CD8-positive, alpha-beta memory T cell (primary cell): ENCODE data around the gene DLX3. TPM values are rescaled to one million over a fixed set of nuclear protein-coding genes. Genes with fewer than 3 reads are reported as not detected.

Source experiments
- CTCF ChIA-PET: fragments of 350-600 bp; sonication (Branson Sonifier 250); formaldehyde crosslinking; loops from one replicate; lab custom pipeline; 2021; ENCODE audit warnings: antibody characterized with exemption; lab: Charles Lee
- POLR2A ChIA-PET: fragments of 350-600 bp; sonication (Branson Sonifier 250); formaldehyde crosslinking; loops from one replicate; lab custom pipeline; 2021; ENCODE audit warnings: antibody characterized with exemption; lab: Charles Lee
- DNase-seq, 5 donors: peaks; one replicate each; pipeline versions ENCODE4 v3.0.0 to v3.0.0-alpha.2; 2020 to 2022; ENCODE audit warnings: mixed read lengths in 1 of 5
- H3K27ac ChIP-seq: one replicate; pipeline ENCODE4 v1.7.0; 2013; ENCODE audit warnings: low read depth, mild to moderate bottlenecking, low read length, moderate library complexity
- H3K27me3 ChIP-seq: 2 replicates; pipeline ENCODE4 v1.7.0; 2013; ENCODE audit warnings: low read length, mild to moderate bottlenecking; ENCODE audit not compliant: insufficient read depth, poor library complexity, severe bottlenecking
- H3K36me3 ChIP-seq: 2 replicates; pipeline ENCODE4 v1.7.0; 2013; ENCODE audit warnings: mild to moderate bottlenecking, low read length, moderate library complexity; ENCODE audit not compliant: insufficient read depth
- H3K4me1 ChIP-seq: 2 replicates; pipeline ENCODE4 v1.7.0; 2013; ENCODE audit warnings: mild to moderate bottlenecking, low read length, moderate library complexity; ENCODE audit not compliant: insufficient read depth
- H3K4me3 ChIP-seq: 2 replicates; pipeline ENCODE4 v1.7.0; 2013; ENCODE audit warnings: mild to moderate bottlenecking, low read length
- H3K9me3 ChIP-seq: 2 replicates; pipeline ENCODE4 v1.7.0; 2013; ENCODE audit warnings: mild to moderate bottlenecking, low read length
- H3K27ac Mint-ChIP-seq, 8 donors: one replicate each; pipeline ENCODE4 v1.8.0; 2020 to 2021; ENCODE audit warnings: mixed read lengths in 8 of 8, mild to moderate bottlenecking in 6 of 8, inconsistent platforms in 3 of 8, moderate library complexity in 3 of 8
- H3K27me3 Mint-ChIP-seq, 2 donors: one replicate each; pipeline ENCODE4 v1.8.0; 2020 to 2021; ENCODE audit warnings: mixed read lengths in 2 of 2, mild to moderate bottlenecking in 1 of 2, moderate library complexity in 1 of 2
- H3K36me3 Mint-ChIP-seq, 3 donors: one replicate each; pipeline ENCODE4 v1.8.0; 2020 to 2021; ENCODE audit warnings: mixed read lengths in 3 of 3, inconsistent platforms in 1 of 3, mild to moderate bottlenecking in 1 of 3
- H3K4me1 Mint-ChIP-seq, 3 donors: one replicate each; pipeline ENCODE4 v1.8.0; 2020 to 2021; ENCODE audit warnings: mixed read lengths in 3 of 3, inconsistent platforms in 1 of 3, mild to moderate bottlenecking in 1 of 3
- H3K4me3 Mint-ChIP-seq, 7 donors: one replicate each; pipeline ENCODE4 v1.8.0; 2020 to 2021; ENCODE audit warnings: mixed read lengths in 7 of 7, mild to moderate bottlenecking in 6 of 7, moderate library complexity in 4 of 7, inconsistent platforms in 2 of 7
- H3K9me3 Mint-ChIP-seq, 5 donors: one replicate each; pipeline ENCODE4 v1.8.0; 2020 to 2022; ENCODE audit warnings: mixed read lengths in 5 of 5, mild to moderate bottlenecking in 3 of 5, moderate library complexity in 2 of 5, inconsistent platforms in 1 of 5
- polyA plus RNA-seq: library from polyadenylated mRNA; unstranded; fragments of 300-500 nt; fragmentation: Illumina TruSeq; gene quantifications from one replicate; pipeline ENCODE4 v1.2.3, GENCODE V29; 2021
- total RNA-seq, 2 experiments: library from RNA; stranded (reverse); gene quantifications; one replicate each; pipeline ENCODE4 v1.2.3, GENCODE V29; 2021

Gene DLX3
- total and polyA plus RNA-seq, 3 experiments from 2014 or later, result 0.15 TPM; not detected in 2

GRCh38 chr17:50027881-50028735, 33.1 kb upstream of the DLX3 start:
- no peaks in the 10 kb centered on the region for H3K9me3 Mint-ChIP-seq
- H3K9me3 ChIP-seq, result peaks cover 11% of the 10 kb centered on the region
- H3K4me1 Mint-ChIP-seq, result peaks cover 8 to 14% (median 10%) of the 10 kb centered on the region in 3 donors
- peak overlapping the region in 2 of 8 donors; percentile 50 to 80 for H3K27ac Mint-ChIP-seq
- H3K4me3 Mint-ChIP-seq, result no peak overlapping the region
- ChIA-PET CTCF (interaction anchor here (1.2 to 9.0 kb wide), 7 partner anchors 13 to 75 kb away, joined by 3 to 88 read pairs (median 6); partner anchors contain the start of gene PDK2), POLR2A (no interaction called here)
- H3K27me3 Mint-ChIP-seq, result peaks cover 11 to 36% of the 10 kb centered on the region in 2 donors
- no peak for DNase-seq
- no peaks in the 10 kb centered on the region for H3K36me3 Mint-ChIP-seq
- peaks cover 10% of the 10 kb centered on the region for H3K27me3 ChIP-seq
- no peak overlapping the region for H3K4me3 ChIP-seq
- peaks cover 8% of the 10 kb centered on the region for H3K4me1 ChIP-seq
- no peak overlapping the region for H3K27ac ChIP-seq
- no peaks in the 10 kb centered on the region for H3K36me3 ChIP-seq

GRCh38 chr17:50027172-50027880, 32.3 kb upstream of the DLX3 start:
- H3K4me3 ChIP-seq, result no peak overlapping the region
- H3K9me3 ChIP-seq, result peaks cover 11% of the 10 kb centered on the region
- no peak overlapping the region for H3K27ac ChIP-seq
- H3K27me3 ChIP-seq, result peaks cover 10% of the 10 kb centered on the region
- POLR2A ChIA-PET, result no interaction called here
- H3K9me3 Mint-ChIP-seq, result no peaks in the 10 kb centered on the region
- H3K36me3 Mint-ChIP-seq, result no peaks in the 10 kb centered on the region
- H3K27ac Mint-ChIP-seq, result peak overlapping the region in 1 of 8 donors; percentile 50
- H3K4me3 Mint-ChIP-seq, result peak overlapping the region in 1 of 7 donors; percentile 44
- H3K4me1 Mint-ChIP-seq, result peaks cover 8 to 14% (median 10%) of the 10 kb centered on the region in 3 donors
- H3K4me1 ChIP-seq, result peaks cover 8% of the 10 kb centered on the region
- peaks cover 13 to 36% of the 10 kb centered on the region in 2 donors for H3K27me3 Mint-ChIP-seq
- CTCF ChIA-PET, result interaction anchor here (0.7 to 9.0 kb wide), 10 partner anchors 13 to 81 kb away, joined by 3 to 88 read pairs (median 4); partner anchors contain the start of gene PDK2
- H3K36me3 ChIP-seq, result no peaks in the 10 kb centered on the region
- DNase-seq, result peak in 1 of 5 donors; percentile 5

GRCh38 chr17:50026837-50027171, 31.8 kb upstream of the DLX3 start:
- peak; percentile 61 to 81 (median 68) for DNase-seq
- POLR2A ChIA-PET, result no interaction called here
- Mint-ChIP-seq H3K9me3 (no peaks in the 10 kb centered on the region), H3K36me3 (no peaks in the 10 kb centered on the region), H3K4me1 (peaks cover 8 to 14% (median 10%) of the 10 kb centered on the region in 3 donors), H3K27ac (no peak overlapping the region), H3K27me3 (peaks cover 14 to 40% of the 10 kb centered on the region in 2 donors), H3K4me3 (peak overlapping the region in 3 of 7 donors; percentile 23 to 51 (median 44))
- CTCF ChIA-PET, result interaction anchor here (0.7 to 9.0 kb wide), 9 partner anchors 13 to 82 kb away, joined by 3 to 88 read pairs (median 4); partner anchors contain the start of gene PDK2
- Histone ChIP-seq H3K27me3 (peaks cover 10% of the 10 kb centered on the region), H3K4me1 (peaks cover 8% of the 10 kb centered on the region), H3K9me3 (peaks cover 11% of the 10 kb centered on the region), H3K27ac (no peak overlapping the region), H3K36me3 (no peaks in the 10 kb centered on the region), H3K4me3 (no peak overlapping the region)

GRCh38 chr17:50026046-50026675, 31.1 kb upstream of the DLX3 start:
- ChIA-PET CTCF (interaction anchor here (1.2 to 9.0 kb wide), 6 partner anchors 30 to 272 kb away, joined by 3 to 88 read pairs (median 6); partner anchors contain the start of gene PDK2), POLR2A (no interaction called here)
- Histone ChIP-seq H3K36me3 (no peaks in the 10 kb centered on the region), H3K4me3 (no peak overlapping the region), H3K27ac (no peak overlapping the region), H3K9me3 (peaks cover 11% of the 10 kb centered on the region), H3K27me3 (peaks cover 10% of the 10 kb centered on the region), H3K4me1 (peaks cover 8% of the 10 kb centered on the region)
- peaks cover 19 to 41% of the 10 kb centered on the region in 2 donors for H3K27me3 Mint-ChIP-seq
- no peak overlapping the region for H3K27ac Mint-ChIP-seq
- peaks cover 8 to 14% (median 10%) of the 10 kb centered on the region in 3 donors for H3K4me1 Mint-ChIP-seq
- H3K4me3 Mint-ChIP-seq, result no peak overlapping the region
- no peak for DNase-seq
- no peaks in the 10 kb centered on the region for H3K36me3 Mint-ChIP-seq
- no peaks in the 10 kb centered on the region for H3K9me3 Mint-ChIP-seq

GRCh38 chr17:50024808-50025207, 29.8 kb upstream of the DLX3 start:
- H3K9me3 Mint-ChIP-seq, result no peaks in the 10 kb centered on the region

GRCh38 chr17:50023520-50023919, 28.5 kb upstream of the DLX3 start:
- Mint-ChIP-seq H3K4me1 (peaks cover 8 to 14% (median 8%) of the 10 kb centered on the region in 3 donors), H3K36me3 (no peaks in the 10 kb centered on the region), H3K9me3 (no peaks in the 10 kb centered on the region), H3K27ac (no peak overlapping the region), H3K4me3 (no peak overlapping the region), H3K27me3 (peaks cover 17 to 37% of the 10 kb centered on the region in 2 donors)
- no peak overlapping the region for H3K4me3 ChIP-seq
- H3K9me3 ChIP-seq, result peaks cover 11% of the 10 kb centered on the region
- peaks cover 8% of the 10 kb centered on the region for H3K4me1 ChIP-seq
- H3K27me3 ChIP-seq, result peaks cover 10% of the 10 kb centered on the region
- no peak for DNase-seq
- no peaks in the 10 kb centered on the region for H3K36me3 ChIP-seq
- no peak overlapping the region for H3K27ac ChIP-seq
- CTCF ChIA-PET, result no interaction called here
- POLR2A ChIA-PET, result no interaction called here

More at GRCh38 chr17:50024808-50025207, 29.8 kb upstream of the DLX3 start:
- Mint-ChIP-seq H3K4me1 (peaks cover 8 to 14% (median 10%) of the 10 kb centered on the region in 3 donors), H3K4me3 (no peak overlapping the region), H3K36me3 (no peaks in the 10 kb centered on the region), H3K27me3 (peaks cover 19 to 39% of the 10 kb centered on the region in 2 donors), H3K27ac (no peak overlapping the region)
- Histone ChIP-seq H3K9me3 (peaks cover 11% of the 10 kb centered on the region), H3K27me3 (peaks cover 10% of the 10 kb centered on the region), H3K4me3 (no peak overlapping the region), H3K27ac (no peak overlapping the region), H3K36me3 (no peaks in the 10 kb centered on the region), H3K4me1 (peaks cover 8% of the 10 kb centered on the region)
- DNase-seq, result no peak
- POLR2A ChIA-PET, result no interaction called here
- CTCF ChIA-PET, result interaction anchor here (1.2 to 9.0 kb wide), 3 partner anchors 63 to 75 kb away, joined by 3 to 88 read pairs (median 75); partner anchors contain the start of gene PDK2

- Histone ChIP-seq H3K27ac (no peak overlapping the region), H3K4me1 (peaks cover 7% of the 10 kb centered on the region), H3K9me3 (peaks cover 11% of the 10 kb centered on the region), H3K36me3 (no peaks in the 10 kb centered on the region), H3K27me3 (peaks cover 7% of the 10 kb centered on the region), H3K4me3 (no peak overlapping the region)
- H3K9me3 Mint-ChIP-seq, result no peaks in the 10 kb centered on the region
- peak overlapping the region in 1 of 8 donors; percentile 33 for H3K27ac Mint-ChIP-seq
- ChIA-PET POLR2A (no interaction called here), CTCF (interaction anchor here (1.0 to 2.3 kb wide), 2 partner anchors 8 to 72 kb away, joined by 3 to 8 read pairs; no protein-coding TSS in a partner anchor)
- H3K4me1 Mint-ChIP-seq, result peaks cover 6 to 8% (median 8%) of the 10 kb centered on the region in 3 donors
- H3K27me3 Mint-ChIP-seq, result peaks cover 17 to 28% of the 10 kb centered on the region in 2 donors
- no peaks in the 10 kb centered on the region for H3K36me3 Mint-ChIP-seq
- no peak for DNase-seq
- H3K4me3 Mint-ChIP-seq, result no peak overlapping the region
These were observed 27.6 kb upstream of the DLX3 start for GRCh38 chr17:50022463-50023130.
